Measurements from ENCODE around the gene FFAR1. TPM values are rescaled to one million over a fixed set of nuclear protein-coding genes. Genes with fewer than 3 reads are reported as not detected.

Gene FFAR1
- total RNA-seq, 4 donors from 2014 or later: 0.32 TPM; not detected in 3

DNA sequence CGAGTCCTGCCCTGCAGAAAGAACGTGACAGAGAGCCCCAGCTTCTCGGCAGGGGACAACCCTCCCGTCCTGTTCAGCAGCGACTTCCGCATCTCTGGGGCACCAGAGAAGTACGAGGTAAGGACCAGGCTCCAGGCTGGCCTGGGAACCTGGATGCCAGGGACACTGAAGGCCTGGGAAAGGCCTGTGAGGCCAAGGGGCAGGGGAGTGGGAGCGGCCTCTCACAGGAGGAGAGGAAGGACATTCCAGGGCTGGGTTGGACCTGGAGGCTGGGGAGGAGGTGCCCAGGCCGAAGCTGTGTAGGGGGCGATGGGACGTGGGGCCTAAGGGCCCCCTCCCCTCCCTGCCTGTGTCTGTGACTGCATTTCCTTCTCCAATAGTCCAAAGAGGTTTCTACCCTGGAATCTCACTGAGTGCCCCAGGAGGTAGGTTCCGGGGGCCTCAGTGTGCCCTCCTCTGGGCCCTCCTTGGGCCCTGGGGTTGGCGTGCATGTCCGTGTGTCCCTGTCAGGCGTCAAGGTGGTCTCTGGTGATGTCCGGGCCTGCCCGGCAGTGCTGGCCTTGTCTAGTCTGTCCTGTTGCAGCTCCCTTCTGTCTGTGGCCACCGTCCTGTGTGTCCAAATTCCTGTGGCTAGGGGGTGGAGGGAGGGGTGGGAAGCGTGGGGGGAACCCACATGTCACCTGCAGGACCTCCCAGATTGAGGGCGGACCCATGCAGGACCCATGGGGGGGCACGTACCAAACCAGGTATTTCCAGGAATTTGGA is 35.6 kb upstream of the FFAR1 start:
- intact Hi-C loops (cut with DNase I; ENCODE audit: low total_unique reads) (no loop called here), in situ Hi-C loops (cut with MboI; ENCODE audit: low pct_ligation_motif_present in 1 of 4, low pct_unique_long_range_greater_than_20kb in 1 of 4, low sequenced_read_pairs in 3 of 4) (no loop called here)
- no peaks in the 10 kb centered on the region for H3K27me3 ChIP-seq
- TF ChIP-seq, protein P1, sequence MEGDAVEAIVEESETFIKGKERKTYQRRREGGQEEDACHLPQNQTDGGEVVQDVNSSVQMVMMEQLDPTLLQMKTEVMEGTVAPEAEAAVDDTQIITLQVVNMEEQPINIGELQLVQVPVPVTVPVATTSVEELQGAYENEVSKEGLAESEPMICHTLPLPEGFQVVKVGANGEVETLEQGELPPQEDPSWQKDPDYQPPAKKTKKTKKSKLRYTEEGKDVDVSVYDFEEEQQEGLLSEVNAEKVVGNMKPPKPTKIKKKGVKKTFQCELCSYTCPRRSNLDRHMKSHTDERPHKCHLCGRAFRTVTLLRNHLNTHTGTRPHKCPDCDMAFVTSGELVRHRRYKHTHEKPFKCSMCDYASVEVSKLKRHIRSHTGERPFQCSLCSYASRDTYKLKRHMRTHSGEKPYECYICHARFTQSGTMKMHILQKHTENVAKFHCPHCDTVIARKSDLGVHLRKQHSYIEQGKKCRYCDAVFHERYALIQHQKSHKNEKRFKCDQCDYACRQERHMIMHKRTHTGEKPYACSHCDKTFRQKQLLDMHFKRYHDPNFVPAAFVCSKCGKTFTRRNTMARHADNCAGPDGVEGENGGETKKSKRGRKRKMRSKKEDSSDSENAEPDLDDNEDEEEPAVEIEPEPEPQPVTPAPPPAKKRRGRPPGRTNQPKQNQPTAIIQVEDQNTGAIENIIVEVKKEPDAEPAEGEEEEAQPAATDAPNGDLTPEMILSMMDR (IDR thresholded peaks at IDR 0.05): no peak
- no peak for TF ChIP-seq POLR2A (IDR thresholded peaks at IDR 0.05)
- no peak for TF ChIP-seq POLR2AphosphoS5 (IDR thresholded peaks at IDR 0.05)
- no peak for TF ChIP-seq EP300 (IDR thresholded peaks at IDR 0.05; ENCODE audit: low read depth)
- H3K9me3 ChIP-seq: no peaks in the 10 kb centered on the region
- no peak overlapping the region for H3K27ac ChIP-seq
- DNase-seq: no peak
- H3K4me3 ChIP-seq: no peak overlapping the region
- no peaks in the 10 kb centered on the region for H3K36me3 ChIP-seq
- no peaks in the 10 kb centered on the region for H3K4me1 ChIP-seq
- WGBS, 2 donors (ENCODE audit: low coverage in 1 of 2): 85% methylated on average over 16 of the region's 21 CpGs; no CpG with 5 or more reads in 1 of the 2 donors

DNA sequence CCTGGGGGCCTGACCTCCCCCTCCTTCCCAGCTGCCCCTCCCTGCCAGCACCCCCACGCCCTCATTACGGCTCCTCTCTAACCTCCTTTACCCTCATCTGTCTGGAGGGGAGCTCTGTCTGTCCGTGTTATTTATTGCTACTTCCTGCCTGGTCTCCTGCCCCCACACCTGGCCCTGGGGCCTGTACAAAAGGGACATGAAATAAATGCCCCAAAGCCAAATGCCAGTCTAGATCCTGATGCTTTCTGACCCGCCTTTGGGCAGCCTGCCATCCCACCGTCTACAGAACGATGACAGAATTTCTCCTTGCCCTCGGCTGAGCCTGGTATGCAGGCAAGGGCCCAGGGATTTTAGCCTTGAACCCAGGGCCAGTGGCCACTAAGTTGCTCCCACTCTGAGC is 34.1 kb upstream of the FFAR1 start:
- intact Hi-C loops (cut with DNase I; ENCODE audit: low total_unique reads) (no loop called here), in situ Hi-C loops (cut with MboI; ENCODE audit: low pct_ligation_motif_present in 1 of 4, low pct_unique_long_range_greater_than_20kb in 1 of 4, low sequenced_read_pairs in 3 of 4) (no loop called here)
- Histone ChIP-seq H3K27me3 (no peaks in the 10 kb centered on the region), H3K4me3 (no peak overlapping the region), H3K4me1 (no peaks in the 10 kb centered on the region), H3K27ac (no peak overlapping the region), H3K36me3 (no peaks in the 10 kb centered on the region), H3K9me3 (no peaks in the 10 kb centered on the region)
- 37 to 50% methylated on average over 3 to 7 of the region's 7 CpGs for WGBS, 2 donors (ENCODE audit: low coverage in 1 of 2)
- TF ChIP-seq EP300 (IDR thresholded peaks at IDR 0.05; ENCODE audit: low read depth) (no peak), POLR2AphosphoS5 (IDR thresholded peaks at IDR 0.05) (no peak), POLR2A (IDR thresholded peaks at IDR 0.05) (no peak)
- TF ChIP-seq, protein P1 (IDR thresholded peaks at IDR 0.05): no peak
- no peak for DNase-seq

DNA sequence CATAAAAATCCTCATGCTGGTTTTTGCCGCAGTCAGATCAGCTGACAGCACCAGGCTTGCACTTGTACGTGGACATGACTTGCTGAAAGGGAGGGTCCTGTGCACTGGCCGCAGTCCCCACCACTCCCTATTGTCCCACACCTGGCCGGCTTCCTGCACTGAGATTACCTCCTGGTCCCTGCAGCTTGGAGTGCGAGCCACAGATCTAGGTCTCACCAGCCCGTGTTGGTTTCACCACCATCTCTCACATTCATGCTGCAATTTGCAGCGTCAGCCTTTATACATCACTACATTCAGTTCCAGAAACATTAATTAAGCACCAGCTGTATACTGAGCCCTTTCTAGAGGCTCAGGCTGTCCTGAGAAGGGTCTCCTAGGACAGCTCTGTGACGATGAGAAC is 33.7 kb upstream of the FFAR1 start:
- no peaks in the 10 kb centered on the region for H3K9me3 ChIP-seq
- 43 to 84% methylated on average over 1 to 8 of the region's 8 CpGs for WGBS, 2 donors (ENCODE audit: low coverage in 1 of 2)
- no peak overlapping the region for H3K4me3 ChIP-seq
- DNase-seq: no peak
- intact Hi-C loops (cut with DNase I; ENCODE audit: low total_unique reads): no loop called here
- H3K4me1 ChIP-seq: no peaks in the 10 kb centered on the region
- no peaks in the 10 kb centered on the region for H3K36me3 ChIP-seq
- in situ Hi-C loops (cut with MboI; ENCODE audit: low pct_ligation_motif_present in 1 of 4, low pct_unique_long_range_greater_than_20kb in 1 of 4, low sequenced_read_pairs in 3 of 4): no loop called here
- H3K27ac ChIP-seq: no peak overlapping the region
- no peaks in the 10 kb centered on the region for H3K27me3 ChIP-seq
- TF ChIP-seq, protein P1 (IDR thresholded peaks at IDR 0.05): no peak
- no peak for TF ChIP-seq POLR2A (IDR thresholded peaks at IDR 0.05)
- no peak for TF ChIP-seq POLR2AphosphoS5 (IDR thresholded peaks at IDR 0.05)
- TF ChIP-seq EP300 (IDR thresholded peaks at IDR 0.05; ENCODE audit: low read depth): no peak

DNA sequence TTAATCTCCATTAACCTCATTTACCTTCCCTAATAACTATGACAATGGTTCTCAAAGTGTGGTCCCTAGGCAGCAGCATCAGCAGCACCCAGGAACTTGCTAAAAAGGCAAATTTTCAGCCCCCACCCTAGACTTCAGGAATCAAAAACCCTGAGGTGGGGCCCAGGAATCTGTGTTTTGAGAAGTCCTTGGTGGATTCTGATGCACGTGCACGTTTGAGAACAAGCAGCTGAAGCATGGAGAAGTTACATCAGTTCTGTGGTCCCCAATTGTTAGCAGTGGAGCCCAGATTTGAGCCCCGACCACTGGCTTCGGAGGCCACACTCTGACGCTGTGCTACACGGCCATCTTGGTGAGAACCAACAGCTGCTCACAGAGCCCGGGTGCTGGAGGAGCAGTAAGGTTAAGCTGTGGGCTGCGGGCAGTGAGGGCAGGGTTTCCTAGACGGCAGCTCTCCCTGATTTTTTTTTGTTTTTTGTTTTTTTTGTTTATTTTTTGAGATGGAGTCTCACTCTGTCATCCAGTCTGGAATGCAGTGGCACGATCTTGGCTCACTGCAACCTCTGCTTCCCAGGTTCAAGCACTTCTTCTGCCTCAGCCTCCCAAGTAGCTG is 32.7 kb upstream of the FFAR1 start:
- Histone ChIP-seq H3K27ac (no peak overlapping the region), H3K9me3 (no peaks in the 10 kb centered on the region), H3K27me3 (no peaks in the 10 kb centered on the region), H3K4me1 (no peaks in the 10 kb centered on the region), H3K36me3 (no peaks in the 10 kb centered on the region), H3K4me3 (no peak overlapping the region)
- 81 to 100% methylated on average over 1 to 10 of the region's 10 CpGs for WGBS, 2 donors (ENCODE audit: low coverage in 1 of 2)
- DNase-seq: no peak
- intact Hi-C loops (cut with DNase I; ENCODE audit: low total_unique reads) (no loop called here), in situ Hi-C loops (cut with MboI; ENCODE audit: low pct_ligation_motif_present in 1 of 4, low pct_unique_long_range_greater_than_20kb in 1 of 4, low sequenced_read_pairs in 3 of 4) (no loop called here)
- no peak for TF ChIP-seq POLR2A (IDR thresholded peaks at IDR 0.05)
- TF ChIP-seq POLR2AphosphoS5 (IDR thresholded peaks at IDR 0.05): no peak
- TF ChIP-seq, protein P1 (IDR thresholded peaks at IDR 0.05): no peak
- no peak for TF ChIP-seq EP300 (IDR thresholded peaks at IDR 0.05; ENCODE audit: low read depth)

Data from transverse colon (tissue), 4 donors.